Parathyroid adenoma (tissue), 2 donors: ENCODE data around the gene UNC5A.

ENCODE experiments used
- H2AFZ ChIP-seq: fragments of 300-600 bp; sonication (generic); one replicate; pipeline ENCODE4 v1.7.0; 2017; ENCODE audit warnings: antibody characterized with exemption, mild to moderate bottlenecking
- H3K27ac ChIP-seq: fragments of 300-600 bp; sonication (generic); one replicate; pipeline ENCODE4 v1.7.0; 2017
- H3K27me3 ChIP-seq: fragments of 300-600 bp; sonication (generic); one replicate; pipeline ENCODE4 v1.7.0; 2017; ENCODE audit warnings: low read length; ENCODE audit not compliant: control insufficient read depth, insufficient read depth
- H3K36me3 ChIP-seq: fragments of 300-600 bp; sonication (generic); one replicate; pipeline ENCODE4 v1.7.0; 2017; ENCODE audit warnings: low read length; ENCODE audit not compliant: control insufficient read depth, insufficient read depth
- H3K4me1 ChIP-seq: fragments of 300-600 bp; sonication (generic); one replicate; pipeline ENCODE4 v1.7.0; 2017; ENCODE audit warnings: control low read depth
- H3K4me2 ChIP-seq: fragments of 300-600 bp; sonication (generic); one replicate; pipeline ENCODE4 v1.7.0; 2017; ENCODE audit warnings: low read length
- H3K4me3 ChIP-seq: fragments of 300-600 bp; sonication (generic); one replicate; pipeline ENCODE4 v1.7.0; 2017; ENCODE audit warnings: low read depth, low read length
- H3K79me2 ChIP-seq: fragments of 300-600 bp; sonication (generic); one replicate; pipeline ENCODE4 v1.7.0; 2017; ENCODE audit warnings: control low read depth
- H3K9ac ChIP-seq: fragments of 300-600 bp; sonication (generic); one replicate; pipeline ENCODE4 v1.7.0; 2017; ENCODE audit warnings: mild to moderate bottlenecking
- H3K9me3 ChIP-seq: fragments of 300-600 bp; sonication (generic); one replicate; pipeline ENCODE4 v1.7.0; 2017; ENCODE audit warnings: low read length; ENCODE audit not compliant: control insufficient read depth
- TF ChIP-seq, protein P1 (sequence below): fragments of 300-600 bp; sonication (generic); IDR thresholded peaks from one replicate; pipeline ENCODE4 v1.7.0; 2017; ENCODE audit warnings: antibody characterized with exemption, mild to moderate bottlenecking
- donor health status: primary hyperparathyroidism.

The UNC5A gene

DNA sequence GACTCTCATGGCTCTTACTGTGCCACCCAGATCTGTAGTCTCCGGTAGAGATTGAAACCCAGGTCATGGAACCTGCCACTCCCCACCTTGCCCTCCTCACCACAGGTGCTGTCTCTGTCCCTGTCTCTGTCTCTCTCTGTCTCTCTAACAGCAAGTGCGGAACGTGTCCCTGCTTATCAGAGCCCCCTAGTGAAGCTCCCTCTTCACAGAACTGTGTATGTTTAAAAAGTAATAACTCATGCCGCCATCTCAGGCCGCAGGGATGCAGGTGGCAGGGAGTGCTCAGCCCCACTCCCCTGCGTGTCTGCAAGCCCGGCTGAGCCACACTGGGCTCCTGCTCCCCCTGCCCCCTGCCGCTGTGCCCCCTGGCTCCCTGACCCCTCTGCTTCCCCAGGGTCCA, 43.8 kb downstream of the UNC5A start:
- Histone ChIP-seq H3K36me3 (no peaks in the 10 kb centered on the region), H3K9me3 (no peaks in the 10 kb centered on the region), H3K4me2 (no peak overlapping the region), H3K27ac (no peak overlapping the region), H2AFZ (no peak overlapping the region), H3K9ac (no peak overlapping the region), H3K27me3 (peaks cover 3% of the 10 kb centered on the region), H3K4me3 (no peak overlapping the region), H3K4me1 (peaks cover 14% of the 10 kb centered on the region), H3K79me2 (peaks cover 2% of the 10 kb centered on the region)
- TF ChIP-seq, protein P1, sequence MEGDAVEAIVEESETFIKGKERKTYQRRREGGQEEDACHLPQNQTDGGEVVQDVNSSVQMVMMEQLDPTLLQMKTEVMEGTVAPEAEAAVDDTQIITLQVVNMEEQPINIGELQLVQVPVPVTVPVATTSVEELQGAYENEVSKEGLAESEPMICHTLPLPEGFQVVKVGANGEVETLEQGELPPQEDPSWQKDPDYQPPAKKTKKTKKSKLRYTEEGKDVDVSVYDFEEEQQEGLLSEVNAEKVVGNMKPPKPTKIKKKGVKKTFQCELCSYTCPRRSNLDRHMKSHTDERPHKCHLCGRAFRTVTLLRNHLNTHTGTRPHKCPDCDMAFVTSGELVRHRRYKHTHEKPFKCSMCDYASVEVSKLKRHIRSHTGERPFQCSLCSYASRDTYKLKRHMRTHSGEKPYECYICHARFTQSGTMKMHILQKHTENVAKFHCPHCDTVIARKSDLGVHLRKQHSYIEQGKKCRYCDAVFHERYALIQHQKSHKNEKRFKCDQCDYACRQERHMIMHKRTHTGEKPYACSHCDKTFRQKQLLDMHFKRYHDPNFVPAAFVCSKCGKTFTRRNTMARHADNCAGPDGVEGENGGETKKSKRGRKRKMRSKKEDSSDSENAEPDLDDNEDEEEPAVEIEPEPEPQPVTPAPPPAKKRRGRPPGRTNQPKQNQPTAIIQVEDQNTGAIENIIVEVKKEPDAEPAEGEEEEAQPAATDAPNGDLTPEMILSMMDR: no peak

DNA sequence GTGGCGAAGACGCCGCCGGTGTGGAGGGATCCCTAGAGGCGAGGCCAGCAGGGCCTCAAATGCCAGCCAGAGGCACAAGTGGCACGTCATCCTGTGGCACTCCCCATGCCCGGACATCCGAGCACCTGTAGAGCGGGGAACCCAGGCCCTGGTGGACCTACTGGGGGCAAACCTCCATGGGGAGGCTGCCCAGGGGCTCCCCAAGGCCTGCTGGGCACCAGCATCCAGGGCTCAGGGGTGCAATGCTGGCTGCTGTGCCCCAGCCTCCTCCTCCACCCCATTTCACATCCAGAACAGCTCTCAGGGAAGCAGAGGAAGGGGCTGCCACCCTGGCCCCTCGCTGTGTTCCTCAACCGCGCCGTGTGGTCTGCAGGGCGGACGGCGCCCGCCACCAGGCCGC, 45.2 kb downstream of the UNC5A start:
- Histone ChIP-seq H3K79me2 (peaks cover 7% of the 10 kb centered on the region), H3K4me3 (no peak overlapping the region), H2AFZ (no peak overlapping the region), H3K4me2 (no peak overlapping the region), H3K4me1 (peaks cover 14% of the 10 kb centered on the region), H3K9ac (no peak overlapping the region), H3K36me3 (no peaks in the 10 kb centered on the region), H3K27me3 (no peaks in the 10 kb centered on the region), H3K9me3 (no peaks in the 10 kb centered on the region), H3K27ac (no peak overlapping the region)
- TF ChIP-seq, protein P1: no peak

DNA sequence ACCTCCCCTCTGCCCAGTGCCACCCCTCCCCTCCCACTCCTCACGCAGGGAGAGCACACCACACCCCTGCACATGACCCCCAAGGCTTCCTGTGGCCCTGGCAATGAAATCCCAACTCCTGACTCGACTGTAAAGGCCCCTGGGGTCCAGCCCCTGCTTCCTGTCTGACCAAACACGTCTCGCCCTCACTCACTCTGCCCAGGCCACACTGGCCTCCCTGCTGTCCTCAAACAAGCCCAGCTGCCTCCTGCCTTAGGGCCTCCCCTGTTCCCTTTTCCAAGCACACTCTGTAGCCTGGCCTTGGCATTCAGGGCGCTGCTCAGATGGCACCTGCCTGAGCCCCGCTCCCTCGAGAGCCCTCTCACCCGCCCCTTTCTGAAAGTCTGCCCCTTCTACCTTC, 46.4 kb downstream of the UNC5A start:
- Histone ChIP-seq H3K4me2 (no peak overlapping the region), H3K36me3 (no peaks in the 10 kb centered on the region), H3K79me2 (peaks cover 7% of the 10 kb centered on the region), H3K27ac (no peak overlapping the region), H3K27me3 (no peaks in the 10 kb centered on the region), H3K9me3 (no peaks in the 10 kb centered on the region), H3K9ac (no peak overlapping the region), H3K4me3 (no peak overlapping the region), H3K4me1 (peaks cover 14% of the 10 kb centered on the region), H2AFZ (no peak overlapping the region)
- TF ChIP-seq, protein P1: no peak

DNA sequence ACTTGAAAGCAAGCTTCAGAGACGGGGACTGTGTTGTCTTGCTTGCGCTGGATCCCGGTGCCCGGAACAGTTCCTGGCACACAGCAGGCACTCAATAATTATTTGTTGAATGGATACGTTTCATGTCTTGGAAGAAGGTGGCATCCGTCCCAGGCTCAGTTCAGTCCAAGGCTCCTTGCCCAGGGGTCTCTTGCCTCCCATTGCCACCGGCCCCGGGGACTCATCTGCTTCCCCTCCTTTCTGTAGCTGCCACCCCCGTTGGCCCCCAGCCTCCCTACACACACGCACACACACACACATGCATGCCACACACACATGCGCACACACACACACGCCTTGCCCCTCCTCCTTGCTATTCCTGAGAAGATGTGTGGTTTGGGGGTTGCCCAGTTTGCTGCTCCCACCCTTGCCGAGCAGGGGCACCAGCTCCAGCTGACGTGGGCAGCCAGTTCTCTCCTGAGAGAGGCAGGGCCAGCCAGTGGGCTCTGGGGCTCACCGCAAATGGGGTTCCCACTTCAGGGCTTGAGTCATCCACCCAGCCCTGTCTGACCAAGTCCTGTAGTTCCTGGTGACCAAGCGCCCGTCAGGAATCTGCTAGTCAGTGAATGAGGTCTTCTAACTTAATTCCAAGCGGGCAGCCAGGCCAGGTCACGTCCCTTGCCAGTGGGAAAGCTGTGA, 47.0 kb downstream of the UNC5A start:
- H3K4me2 ChIP-seq: no peak overlapping the region
- H3K27me3 ChIP-seq: no peaks in the 10 kb centered on the region
- no peak overlapping the region for H3K4me3 ChIP-seq
- no peak overlapping the region for H3K27ac ChIP-seq
- TF ChIP-seq, protein P1: no peak
- no peak overlapping the region for H2AFZ ChIP-seq
- H3K79me2 ChIP-seq: peaks cover 7% of the 10 kb centered on the region
- no peaks in the 10 kb centered on the region for H3K9me3 ChIP-seq
- H3K9ac ChIP-seq: no peak overlapping the region
- peaks cover 9% of the 10 kb centered on the region for H3K4me1 ChIP-seq
- H3K36me3 ChIP-seq: no peaks in the 10 kb centered on the region

DNA sequence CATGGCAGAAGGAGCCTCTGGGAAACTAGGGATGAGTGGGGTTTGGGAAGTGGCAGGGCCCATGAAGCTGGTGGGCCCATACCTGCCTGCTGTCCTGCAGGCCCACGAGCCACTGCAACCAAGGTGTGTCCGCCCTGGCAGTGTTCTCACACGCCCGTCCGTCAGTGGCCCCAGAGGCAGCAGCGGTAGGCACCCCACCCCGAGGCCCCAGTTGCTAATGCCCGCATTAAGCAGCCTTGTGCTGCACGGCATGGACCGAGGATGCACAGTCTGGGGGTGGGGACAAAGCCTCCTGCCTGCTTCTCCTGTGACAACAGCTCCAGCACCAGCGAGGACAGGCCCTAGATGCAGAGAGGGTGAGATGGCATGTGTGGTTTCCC, 47.5 kb downstream of the UNC5A start:
- H3K9ac ChIP-seq: no peak overlapping the region
- H2AFZ ChIP-seq: no peak overlapping the region
- no peak overlapping the region for H3K4me2 ChIP-seq
- H3K4me1 ChIP-seq: peaks cover 4% of the 10 kb centered on the region
- H3K27ac ChIP-seq: no peak overlapping the region
- H3K27me3 ChIP-seq: peaks cover 4% of the 10 kb centered on the region
- H3K4me3 ChIP-seq: no peak overlapping the region
- peaks cover 7% of the 10 kb centered on the region for H3K79me2 ChIP-seq
- no peaks in the 10 kb centered on the region for H3K9me3 ChIP-seq
- TF ChIP-seq, protein P1: no peak
- H3K36me3 ChIP-seq: no peaks in the 10 kb centered on the region
